Rectal smooth muscle tissue (tissue), 1 donor: Measurements from ENCODE around the gene LRP1B.

ENCODE experiments used
- H3K27ac ChIP-seq: one replicate; pipeline ENCODE4 v1.7.0; 2013; ENCODE audit warnings: low read depth, low read length, inconsistent platforms
- H3K27me3 ChIP-seq: one replicate; pipeline ENCODE4 v1.7.0; 2013; ENCODE audit warnings: low read length; ENCODE audit not compliant: control insufficient read depth, insufficient read depth
- H3K36me3 ChIP-seq: one replicate; pipeline ENCODE4 v1.7.0; 2013; ENCODE audit warnings: low read length; ENCODE audit not compliant: control insufficient read depth, insufficient read depth
- H3K4me1 ChIP-seq: one replicate; pipeline ENCODE4 v1.7.0; 2013; ENCODE audit warnings: low read length; ENCODE audit not compliant: control insufficient read depth, insufficient read depth
- H3K4me3 ChIP-seq: one replicate; pipeline ENCODE4 v1.7.0; 2013; ENCODE audit warnings: low read length
- H3K9ac ChIP-seq: one replicate; pipeline ENCODE4 v1.7.0; 2013; ENCODE audit warnings: low read length

The LRP1B gene

GRCh38 chr2:140835079-140835478 lies 1295.7 kb downstream of the LRP1B start:
- no peak overlapping the region for H3K27ac ChIP-seq
- no peak overlapping the region for H3K4me3 ChIP-seq
- no peak overlapping the region for H3K9ac ChIP-seq
- no peaks in the 10 kb centered on the region for H3K27me3 ChIP-seq
- no peaks in the 10 kb centered on the region for H3K36me3 ChIP-seq
- no peaks in the 10 kb centered on the region for H3K4me1 ChIP-seq

GRCh38 chr2:140814141-140814540 lies 1316.7 kb downstream of the LRP1B start:
- Histone ChIP-seq H3K4me1 (no peaks in the 10 kb centered on the region), H3K27me3 (no peaks in the 10 kb centered on the region), H3K36me3 (no peaks in the 10 kb centered on the region), H3K27ac (no peak overlapping the region), H3K9ac (no peak overlapping the region), H3K4me3 (no peak overlapping the region)

- Histone ChIP-seq H3K4me3 (no peak overlapping the region), H3K27me3 (no peaks in the 10 kb centered on the region), H3K27ac (no peak overlapping the region)
Measured at GRCh38 chr2:140808820-140809219, 1322.0 kb downstream of the LRP1B start.

GRCh38 chr2:140808211-140808610 lies 1322.6 kb downstream of the LRP1B start:
- no peak overlapping the region for H3K9ac ChIP-seq
- H3K4me3 ChIP-seq, result no peak overlapping the region
- no peaks in the 10 kb centered on the region for H3K4me1 ChIP-seq
- no peak overlapping the region for H3K27ac ChIP-seq
- no peaks in the 10 kb centered on the region for H3K36me3 ChIP-seq
- H3K27me3 ChIP-seq, result no peaks in the 10 kb centered on the region

More at GRCh38 chr2:140808820-140809219, 1322.0 kb downstream of the LRP1B start:
- Histone ChIP-seq H3K4me1 (no peaks in the 10 kb centered on the region), H3K36me3 (no peaks in the 10 kb centered on the region), H3K9ac (no peak overlapping the region)

- H3K4me1 ChIP-seq, result no peaks in the 10 kb centered on the region
- H3K36me3 ChIP-seq, result no peaks in the 10 kb centered on the region
- no peak overlapping the region for H3K4me3 ChIP-seq
- no peaks in the 10 kb centered on the region for H3K27me3 ChIP-seq
- H3K9ac ChIP-seq, result no peak overlapping the region
- no peak overlapping the region for H3K27ac ChIP-seq
Measured at GRCh38 chr2:140804700-140805260, 1326.0 kb downstream of the LRP1B start.

DNA sequence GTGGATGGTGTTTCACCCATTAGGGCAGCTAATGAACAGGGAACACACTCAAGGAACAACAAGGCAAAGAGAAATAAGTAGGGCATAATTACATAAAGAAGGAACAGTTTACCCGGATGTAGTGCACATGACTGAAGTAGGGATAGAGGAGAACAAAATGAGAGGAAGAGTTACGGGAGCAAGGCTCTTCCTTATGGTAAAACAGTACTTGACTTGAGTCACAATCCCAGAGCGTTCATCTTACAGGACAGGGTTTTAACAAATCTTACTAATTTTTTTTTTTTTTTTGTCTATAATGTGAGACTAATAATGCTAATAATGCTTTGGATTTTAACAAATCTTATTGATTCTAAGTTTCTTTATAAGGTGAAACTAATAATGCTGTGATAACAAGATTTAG lies 1329.5 kb downstream of the LRP1B start:
- no peaks in the 10 kb centered on the region for H3K27me3 ChIP-seq
- no peaks in the 10 kb centered on the region for H3K36me3 ChIP-seq
- no peak overlapping the region for H3K9ac ChIP-seq
- H3K27ac ChIP-seq, result no peak overlapping the region
- no peaks in the 10 kb centered on the region for H3K4me1 ChIP-seq
- no peak overlapping the region for H3K4me3 ChIP-seq

GRCh38 chr2:140797718-140798117 lies 1333.1 kb downstream of the LRP1B start:
- no peak overlapping the region for H3K9ac ChIP-seq
- H3K36me3 ChIP-seq, result no peaks in the 10 kb centered on the region
- H3K27me3 ChIP-seq, result no peaks in the 10 kb centered on the region
- no peak overlapping the region for H3K4me3 ChIP-seq
- no peak overlapping the region for H3K27ac ChIP-seq
- H3K4me1 ChIP-seq, result no peaks in the 10 kb centered on the region

DNA sequence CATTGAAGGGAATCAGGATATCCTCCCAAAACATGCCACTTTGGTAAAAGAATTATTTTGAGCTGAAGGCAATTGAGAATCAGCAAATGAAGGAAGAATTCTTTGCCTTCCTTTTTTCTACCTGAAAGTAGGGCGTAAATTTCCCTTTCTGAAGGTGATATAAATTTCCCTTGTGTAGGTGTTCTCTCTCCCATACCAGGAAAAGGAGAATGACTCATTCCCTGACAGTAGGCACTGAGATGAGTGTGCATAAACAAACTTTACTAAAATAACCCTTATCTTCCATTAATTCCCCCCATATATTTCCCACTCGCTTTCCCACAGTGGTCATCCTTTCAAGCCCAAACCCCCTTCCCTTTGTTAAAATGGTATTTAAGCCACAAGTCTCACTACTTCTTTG lies 1339.0 kb downstream of the LRP1B start:
- Histone ChIP-seq H3K27ac (no peak overlapping the region), H3K4me1 (no peaks in the 10 kb centered on the region), H3K9ac (no peak overlapping the region), H3K27me3 (no peaks in the 10 kb centered on the region), H3K4me3 (no peak overlapping the region), H3K36me3 (no peaks in the 10 kb centered on the region)

DNA sequence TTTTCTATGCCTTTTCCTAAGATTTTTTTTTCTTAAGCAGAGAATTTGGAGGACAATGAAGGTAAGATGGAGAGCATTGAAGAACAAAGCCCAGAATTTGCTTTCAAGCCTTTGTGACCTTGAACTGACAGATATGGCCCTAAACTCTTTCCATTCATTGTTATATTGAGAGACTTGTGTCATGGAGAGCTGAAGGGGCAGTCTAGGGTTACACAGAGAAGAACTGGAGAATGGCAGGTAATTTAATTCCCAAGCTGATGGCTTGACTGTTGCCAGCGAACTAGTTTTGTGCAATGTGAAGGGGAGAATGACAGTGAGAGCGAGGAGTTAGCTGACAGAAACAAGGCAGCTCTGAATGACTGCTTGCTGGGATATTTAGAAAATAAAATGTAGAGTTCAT lies 1344.2 kb downstream of the LRP1B start:
- no peak overlapping the region for H3K4me3 ChIP-seq
- no peak overlapping the region for H3K9ac ChIP-seq
- H3K36me3 ChIP-seq, result no peaks in the 10 kb centered on the region
- H3K4me1 ChIP-seq, result no peaks in the 10 kb centered on the region
- no peaks in the 10 kb centered on the region for H3K27me3 ChIP-seq
- H3K27ac ChIP-seq, result no peak overlapping the region

DNA sequence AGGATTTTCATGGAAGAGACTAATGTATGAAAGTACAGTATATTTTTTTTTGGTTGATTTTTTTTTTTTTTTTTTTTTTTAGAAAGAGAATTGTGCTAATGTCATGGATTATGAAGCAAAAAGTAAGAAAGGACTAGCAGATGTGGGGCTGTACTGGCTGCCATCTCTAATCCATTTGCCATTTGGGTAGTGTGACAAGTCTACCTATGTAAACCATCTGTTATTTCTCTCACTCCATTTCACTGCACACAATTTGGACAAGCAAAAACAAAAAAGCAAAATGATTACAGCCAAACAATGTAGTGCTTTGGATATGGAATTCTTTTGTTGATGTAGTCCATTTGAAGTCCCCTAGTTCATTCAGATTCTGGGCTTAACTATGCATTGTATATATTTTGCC lies 1355.4 kb downstream of the LRP1B start:
- H3K36me3 ChIP-seq, result no peaks in the 10 kb centered on the region
- no peaks in the 10 kb centered on the region for H3K27me3 ChIP-seq
- H3K27ac ChIP-seq, result no peak overlapping the region
- H3K4me1 ChIP-seq, result no peaks in the 10 kb centered on the region
- no peak overlapping the region for H3K4me3 ChIP-seq
- H3K9ac ChIP-seq, result no peak overlapping the region

DNA sequence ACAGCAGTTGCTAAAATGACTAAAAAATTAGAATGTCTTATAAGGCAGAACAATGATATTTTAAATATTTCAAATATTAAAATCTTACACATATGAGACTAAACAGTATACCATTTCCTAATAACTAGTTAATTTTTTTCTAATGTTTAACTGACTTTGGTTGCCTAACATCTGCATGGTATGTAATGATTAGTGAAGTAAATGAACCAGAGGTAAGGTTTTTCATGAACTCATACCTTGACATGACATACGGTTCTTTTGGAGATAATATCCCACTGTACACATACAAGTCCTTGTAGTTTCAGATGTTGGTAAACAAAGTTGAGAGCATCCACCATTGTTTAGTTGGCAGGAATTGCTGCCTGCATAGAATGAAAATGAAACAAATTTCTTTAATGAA lies 1360.2 kb downstream of the LRP1B start:
- no peak overlapping the region for H3K4me3 ChIP-seq
- H3K27me3 ChIP-seq, result no peaks in the 10 kb centered on the region
- no peak overlapping the region for H3K9ac ChIP-seq
- H3K27ac ChIP-seq, result no peak overlapping the region
- no peaks in the 10 kb centered on the region for H3K4me1 ChIP-seq
- H3K36me3 ChIP-seq, result no peaks in the 10 kb centered on the region

DNA sequence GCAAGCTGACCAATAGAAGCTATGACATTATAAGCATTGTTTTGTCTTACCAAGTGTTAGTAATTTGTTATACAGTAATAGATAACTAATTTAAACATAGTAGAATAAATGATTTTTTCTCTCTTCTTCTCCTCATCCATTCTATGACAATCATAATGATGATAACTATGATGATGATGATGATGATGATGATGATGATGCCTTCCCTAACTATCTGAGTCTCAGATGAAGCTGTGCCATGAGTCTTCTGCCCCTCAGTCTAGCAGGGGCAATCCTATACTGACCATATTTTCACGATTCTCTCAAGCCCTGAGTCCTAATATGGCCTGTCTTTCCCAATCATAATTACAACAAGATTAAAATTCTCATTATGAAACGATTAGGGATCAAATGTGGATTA lies 1369.0 kb downstream of the LRP1B start:
- no peaks in the 10 kb centered on the region for H3K27me3 ChIP-seq
- H3K4me3 ChIP-seq, result no peak overlapping the region

DNA sequence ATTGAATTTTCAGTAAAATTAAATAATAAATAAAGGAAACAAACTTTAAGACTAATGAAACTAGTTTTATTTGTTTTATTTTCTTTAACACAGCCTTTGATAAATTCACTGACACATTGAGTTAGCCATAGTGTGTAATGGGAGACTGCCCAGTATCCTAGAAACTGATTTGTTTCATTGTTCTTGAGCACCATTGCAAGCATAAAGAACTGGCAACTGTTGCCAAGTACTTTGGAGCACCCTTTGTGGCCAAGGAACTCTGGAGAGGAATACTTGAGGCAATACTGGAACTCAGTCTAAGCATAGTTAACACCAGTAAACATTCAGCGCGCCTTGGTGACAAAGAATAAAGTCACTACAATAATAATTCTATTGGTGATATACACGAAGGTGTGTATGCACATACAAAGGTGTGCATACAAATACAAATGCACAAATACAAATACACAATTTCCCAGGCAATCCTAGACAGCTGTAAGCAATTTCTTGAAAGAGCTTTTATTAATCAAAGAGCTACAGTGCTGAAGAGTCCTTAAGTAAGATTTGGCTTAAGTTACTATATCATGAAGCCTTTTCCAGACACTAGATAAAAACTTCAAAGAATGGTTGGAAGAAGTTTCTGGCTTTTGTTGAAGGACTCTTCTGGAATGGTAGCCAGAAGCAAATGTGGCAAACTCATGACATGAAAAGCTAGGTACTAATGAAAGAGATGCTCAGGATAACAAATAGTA lies 1371.2 kb downstream of the LRP1B start:
- H3K27me3 ChIP-seq, result no peaks in the 10 kb centered on the region
- no peak overlapping the region for H3K27ac ChIP-seq
- H3K36me3 ChIP-seq, result no peaks in the 10 kb centered on the region
- no peaks in the 10 kb centered on the region for H3K4me1 ChIP-seq
- H3K4me3 ChIP-seq, result no peak overlapping the region
- H3K9ac ChIP-seq, result no peak overlapping the region

More for the DNA sequence above, 1369.0 kb downstream of the LRP1B start:
- no peaks in the 10 kb centered on the region for H3K36me3 ChIP-seq
- no peak overlapping the region for H3K9ac ChIP-seq
- no peak overlapping the region for H3K27ac ChIP-seq
- no peaks in the 10 kb centered on the region for H3K4me1 ChIP-seq
